OCI-LY1 (cell line): Measurements from ENCODE around the gene HPD.
"Not testable (repeated sequence)": the region's sequence is repeated elsewhere in the genome, so short reads cannot be mapped to it uniquely, and the experiment has no call there.

Experiments
- H2AFZ ChIP-seq: fragments of 200-600 bp; sonication (generic), shearing (Covaris generic); 2 replicates; pipeline ENCODE4 v1.6.0; 2014; ENCODE audit warnings: antibody characterized with exemption, mild to moderate bottlenecking, low read length
- H3F3A ChIP-seq: fragments of 200-600 bp; sonication (generic), shearing (Covaris generic); 2 replicates; pipeline ENCODE4 v1.6.0; 2014; ENCODE audit warnings: mild to moderate bottlenecking, antibody characterized with exemption, low read length, moderate library complexity; ENCODE audit not compliant: insufficient read depth
- H3K27ac ChIP-seq: fragments of 200-600 bp; sonication (generic); 2 replicates; pipeline ENCODE4 v1.5.1; 2014; ENCODE audit warnings: low read length, mixed run types, mild to moderate bottlenecking, low read depth; ENCODE audit not compliant: poor library complexity, severe bottlenecking
- H3K27me3 ChIP-seq: fragments of 200-600 bp; sonication (generic); 2 replicates; pipeline ENCODE4 v1.6.0; 2014; ENCODE audit warnings: antibody characterized with exemption, mild to moderate bottlenecking, low read length, moderate library complexity; ENCODE audit not compliant: insufficient read depth
- H3K36me3 ChIP-seq: fragments of 200-600 bp; sonication (generic); 2 replicates; pipeline ENCODE4 v1.6.1; 2014; ENCODE audit warnings: mild to moderate bottlenecking, antibody characterized with exemption, low read length, moderate library complexity, mixed read lengths; ENCODE audit not compliant: insufficient read depth
- H3K4me1 ChIP-seq: fragments of 200-600 bp; sonication (generic); 2 replicates; pipeline ENCODE4 v1.5.1; 2014; ENCODE audit warnings: mild to moderate bottlenecking, low read length, moderate library complexity; ENCODE audit not compliant: insufficient read depth, severe bottlenecking
- H3K4me2 ChIP-seq: fragments of 200-600 bp; sonication (generic), shearing (Covaris generic); 2 replicates; pipeline ENCODE4 v1.6.1; 2014; ENCODE audit warnings: low read length
- H3K4me3 ChIP-seq: fragments of 200-600 bp; sonication (generic); 2 replicates; pipeline ENCODE4 v1.5.1; 2014; ENCODE audit warnings: low read length, low read depth, mild to moderate bottlenecking, mixed read lengths; ENCODE audit not compliant: poor library complexity, severe bottlenecking
- H3K79me2 ChIP-seq: fragments of 200-600 bp; shearing (Covaris generic); 2 replicates; pipeline ENCODE4 v1.6.1; 2016; ENCODE audit warnings: mixed run types, low read length, mixed read lengths; ENCODE audit not compliant: insufficient read depth
- H3K9ac ChIP-seq: fragments of 200-600 bp; sonication (generic), shearing (Covaris generic); 2 replicates; pipeline ENCODE4 v1.6.1; 2014; ENCODE audit warnings: mild to moderate bottlenecking, low read length, mixed read lengths
- H3K9me2 ChIP-seq: fragments of 200-600 bp; sonication (generic), shearing (Covaris generic); 2 replicates; pipeline ENCODE4 v1.6.1; 2014; ENCODE audit warnings: low read depth, mild to moderate bottlenecking, low read length, mixed read lengths
- H3K9me3 ChIP-seq: fragments of 200-600 bp; shearing (Covaris generic); 2 replicates; pipeline ENCODE4 v1.6.1; 2014; ENCODE audit warnings: low read length, mixed read lengths
- H4K20me1 ChIP-seq: fragments of 200-600 bp; sonication (generic), shearing (Covaris generic); 2 replicates; pipeline ENCODE4 v1.6.0; 2016; ENCODE audit warnings: mild to moderate bottlenecking, low read length; ENCODE audit not compliant: insufficient read depth
- EZH2 ChIP-seq: fragments of 200-600 bp; sonication (generic), shearing (Covaris generic); IDR thresholded peaks from 2 replicates; pipeline ENCODE4 v1.8.0; 2017; ENCODE audit warnings: borderline replicate concordance, mixed run types, mild to moderate bottlenecking, antibody characterized with exemption, low read length, moderate library complexity, mixed read lengths
- TF ChIP-seq, protein P1 (sequence below): fragments of 200-600 bp; sonication (generic), shearing (Covaris generic); IDR thresholded peaks from 2 replicates; pipeline ENCODE4 v1.5.1; 2017; ENCODE audit warnings: mild to moderate bottlenecking, antibody characterized with exemption, low read length, moderate library complexity, mixed read lengths

The HPD gene

DNA sequence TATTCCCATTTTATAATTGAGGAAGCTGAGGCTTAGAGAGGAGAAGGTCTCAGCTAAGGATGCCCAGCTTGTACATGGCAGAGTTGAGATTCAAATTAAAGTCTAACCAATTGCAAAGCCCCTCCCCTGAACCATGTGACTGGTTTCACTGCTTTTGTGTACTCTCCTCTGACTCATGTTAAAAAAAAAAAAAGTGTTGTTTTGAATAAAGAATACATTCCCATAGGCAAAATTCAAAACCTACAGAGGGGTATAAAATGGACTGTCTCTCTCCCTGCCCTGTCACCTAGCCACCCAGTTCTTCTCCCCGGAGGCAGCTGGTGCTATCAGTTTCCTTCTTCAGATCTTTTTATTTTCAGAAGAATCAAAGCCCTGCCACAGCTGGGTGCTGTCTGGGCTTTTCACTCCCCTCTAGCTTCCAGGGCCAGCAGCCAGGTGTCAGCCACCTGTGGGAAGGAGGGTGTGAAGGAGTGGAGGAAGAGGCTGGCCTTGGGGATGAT, 35.4 kb upstream of the HPD start:
- Histone ChIP-seq H3K4me1 (peaks cover 33% of the 10 kb centered on the region), H3K27ac (peak overlapping the region; percentile 79), H3K9ac (peak overlapping the region; percentile 35; the same call in 1 of the 2 replicates), H3K4me2 (peak overlapping the region; percentile 47), H3K27me3 (no peaks in the 10 kb centered on the region), H4K20me1 (no peaks in the 10 kb centered on the region), H3K9me3 (no peaks in the 10 kb centered on the region), H3K36me3 (peaks cover 56% of the 10 kb centered on the region), H3K4me3 (peak overlapping the region; percentile 17), H2AFZ (no peak overlapping the region), H3K9me2 (no peaks in the 10 kb centered on the region), H3K79me2 (peaks cover 15% of the 10 kb centered on the region), H3F3A (peaks cover 4% of the 10 kb centered on the region; the same call in 1 of the 2 replicates)
- no peak for TF ChIP-seq EZH2

DNA sequence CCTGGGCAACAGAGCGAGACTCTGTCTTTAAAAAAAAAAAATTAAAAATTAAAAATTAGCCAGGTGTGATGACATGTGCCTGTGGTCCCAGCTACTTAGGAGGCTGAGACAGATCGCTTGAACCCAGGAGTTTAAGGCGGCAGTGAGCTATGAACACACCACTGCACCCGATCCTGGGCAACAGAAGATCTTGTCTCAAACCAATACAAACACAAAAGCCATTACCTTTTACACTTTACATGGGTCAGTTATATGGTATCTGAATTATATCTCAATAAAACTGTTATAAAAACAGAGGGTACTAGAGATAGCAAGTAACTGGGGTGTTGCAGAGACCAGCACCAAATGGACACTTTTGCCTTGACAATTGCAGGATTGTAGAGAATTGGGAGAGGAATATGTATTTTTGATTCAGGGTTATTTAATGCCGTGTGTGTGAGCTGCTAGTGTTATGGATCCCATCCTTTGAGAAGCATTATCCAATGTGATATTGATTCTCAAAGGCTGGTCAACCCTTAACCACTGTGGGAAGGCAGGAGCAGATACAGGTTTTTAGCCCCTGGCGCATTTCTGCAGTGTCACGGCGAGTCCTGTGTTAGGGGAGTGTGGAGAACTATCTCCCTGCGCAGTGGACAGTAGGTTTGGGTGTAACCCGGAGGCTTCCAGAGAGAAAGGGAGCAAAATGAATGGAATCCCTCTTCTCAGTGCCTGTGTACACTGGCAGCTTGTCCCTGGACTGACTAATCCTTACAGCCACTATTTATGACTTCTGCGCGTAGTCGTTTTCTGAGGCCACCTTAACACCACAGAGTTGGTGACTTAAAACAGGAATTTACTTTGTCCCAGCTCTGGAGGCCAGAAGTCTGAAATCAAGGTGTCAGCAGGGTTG, 34.3 kb upstream of the HPD start:
- Histone ChIP-seq H3K27ac (peak overlapping the region; percentile 79), H3K27me3 (no peaks in the 10 kb centered on the region), H3K79me2 (peaks cover 15% of the 10 kb centered on the region), H3K9me3 (no peaks in the 10 kb centered on the region), H3K9me2 (no peaks in the 10 kb centered on the region), H2AFZ (no peak overlapping the region), H3K4me1 (peaks cover 37% of the 10 kb centered on the region), H3K4me3 (no peak overlapping the region), H3K9ac (peak overlapping the region; percentile 35; the same call in 1 of the 2 replicates), H4K20me1 (no peaks in the 10 kb centered on the region), H3K4me2 (peak overlapping the region; percentile 47; the same call in 1 of the 2 replicates), H3F3A (peaks cover 4% of the 10 kb centered on the region; the same call in 1 of the 2 replicates), H3K36me3 (peaks cover 48% of the 10 kb centered on the region)
- TF ChIP-seq, protein P1, sequence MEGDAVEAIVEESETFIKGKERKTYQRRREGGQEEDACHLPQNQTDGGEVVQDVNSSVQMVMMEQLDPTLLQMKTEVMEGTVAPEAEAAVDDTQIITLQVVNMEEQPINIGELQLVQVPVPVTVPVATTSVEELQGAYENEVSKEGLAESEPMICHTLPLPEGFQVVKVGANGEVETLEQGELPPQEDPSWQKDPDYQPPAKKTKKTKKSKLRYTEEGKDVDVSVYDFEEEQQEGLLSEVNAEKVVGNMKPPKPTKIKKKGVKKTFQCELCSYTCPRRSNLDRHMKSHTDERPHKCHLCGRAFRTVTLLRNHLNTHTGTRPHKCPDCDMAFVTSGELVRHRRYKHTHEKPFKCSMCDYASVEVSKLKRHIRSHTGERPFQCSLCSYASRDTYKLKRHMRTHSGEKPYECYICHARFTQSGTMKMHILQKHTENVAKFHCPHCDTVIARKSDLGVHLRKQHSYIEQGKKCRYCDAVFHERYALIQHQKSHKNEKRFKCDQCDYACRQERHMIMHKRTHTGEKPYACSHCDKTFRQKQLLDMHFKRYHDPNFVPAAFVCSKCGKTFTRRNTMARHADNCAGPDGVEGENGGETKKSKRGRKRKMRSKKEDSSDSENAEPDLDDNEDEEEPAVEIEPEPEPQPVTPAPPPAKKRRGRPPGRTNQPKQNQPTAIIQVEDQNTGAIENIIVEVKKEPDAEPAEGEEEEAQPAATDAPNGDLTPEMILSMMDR: no peak
- TF ChIP-seq EZH2: no peak

DNA sequence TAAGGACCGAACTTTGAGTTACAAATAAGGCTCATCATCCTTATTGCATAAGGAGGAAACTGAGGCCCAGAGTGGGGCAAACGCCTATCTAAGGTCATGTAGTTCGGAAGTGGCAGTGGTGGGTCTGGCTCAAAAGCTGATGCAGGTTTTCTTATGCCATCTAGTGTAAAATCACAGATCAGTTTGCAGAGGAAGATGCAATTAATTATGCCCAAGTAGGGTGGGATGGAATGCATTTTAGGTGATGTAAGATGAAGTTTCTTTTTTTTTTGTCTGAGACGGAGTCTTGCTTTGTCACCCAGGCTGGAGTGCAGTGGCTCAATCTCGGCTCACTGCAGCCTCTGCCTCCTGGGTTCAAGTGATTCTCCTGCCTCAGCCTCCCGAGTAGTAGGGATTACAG, 31.0 kb upstream of the HPD start:
- Histone ChIP-seq H3K9ac (peak overlapping the region; percentile 95), H3K4me1 (peaks cover 43% of the 10 kb centered on the region), H3K79me2 (peaks cover 15% of the 10 kb centered on the region), H3K4me3 (peak overlapping the region; percentile 92), H3K36me3 (peaks cover 22% of the 10 kb centered on the region), H3K4me2 (peak overlapping the region; percentile 89), H3K27ac (peak overlapping the region; percentile 92)
- not testable (repeated sequence) for H3K9me3 ChIP-seq, H3K9me2 ChIP-seq, H2AFZ ChIP-seq, H3F3A ChIP-seq, H3K27me3 ChIP-seq, H4K20me1 ChIP-seq

DNA sequence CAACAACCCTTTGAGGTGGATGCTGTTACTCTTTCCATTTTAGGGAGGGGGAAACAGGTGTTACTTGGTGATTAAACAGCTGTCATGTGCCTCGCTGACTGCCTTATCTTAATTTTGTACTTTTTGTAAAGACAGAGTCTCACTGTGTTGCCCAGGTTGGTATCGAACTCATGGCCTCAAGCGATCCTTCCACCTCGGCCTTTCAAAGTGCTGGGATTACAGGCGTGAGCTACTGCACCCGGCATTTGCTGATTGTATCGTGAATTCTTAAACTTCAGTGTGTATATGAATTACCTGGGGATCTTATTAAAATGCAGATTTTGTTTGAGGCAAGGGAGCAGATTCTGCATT, 30.6 kb upstream of the HPD start:
- Histone ChIP-seq H3K9me2 (no peaks in the 10 kb centered on the region), H3K27ac (peak overlapping the region; percentile 92), H3K79me2 (peaks cover 15% of the 10 kb centered on the region), H3K4me2 (peak overlapping the region; percentile 89), H3K9ac (peak overlapping the region; percentile 95), H3K4me3 (peak overlapping the region; percentile 92), H2AFZ (no peak overlapping the region), H4K20me1 (no peaks in the 10 kb centered on the region), H3K27me3 (no peaks in the 10 kb centered on the region), H3K4me1 (peaks cover 39% of the 10 kb centered on the region), H3K36me3 (peaks cover 22% of the 10 kb centered on the region), H3F3A (peaks cover 3% of the 10 kb centered on the region; the same call in 1 of the 2 replicates), H3K9me3 (no peaks in the 10 kb centered on the region)
- no peak for TF ChIP-seq EZH2
- TF ChIP-seq, protein P1: no peak
